Stimulated activated CD4-positive, alpha-beta T cell treated with anti-CD3 and anti-CD28 coated beads, Interleukin-1b, Interleukin-23, amount 100 ng/mL, for 1 hour (primary cell): ENCODE data around the gene NTM.
"Not testable (repeated sequence)": the region's sequence is repeated elsewhere in the genome, so short reads cannot be mapped to it uniquely, and the experiment has no call there.

Experiments
- DNase-seq, 2 donors: peaks; one replicate each; pipeline ENCODE4 v3.0.0-alpha.2; 2020; ENCODE audit warnings: low read depth in 2 of 2

The NTM gene

GRCh38 chr11:131463649-131464425 lies 93.4 kb downstream of the NTM start:
- no peak for DNase-seq

GRCh38 chr11:131464461-131464860 lies 94.0 kb downstream of the NTM start:
- DNase-seq, result no peak

- no peak for DNase-seq
These were observed 94.6 kb downstream of the NTM start for GRCh38 chr11:131465039-131465438.

DNA sequence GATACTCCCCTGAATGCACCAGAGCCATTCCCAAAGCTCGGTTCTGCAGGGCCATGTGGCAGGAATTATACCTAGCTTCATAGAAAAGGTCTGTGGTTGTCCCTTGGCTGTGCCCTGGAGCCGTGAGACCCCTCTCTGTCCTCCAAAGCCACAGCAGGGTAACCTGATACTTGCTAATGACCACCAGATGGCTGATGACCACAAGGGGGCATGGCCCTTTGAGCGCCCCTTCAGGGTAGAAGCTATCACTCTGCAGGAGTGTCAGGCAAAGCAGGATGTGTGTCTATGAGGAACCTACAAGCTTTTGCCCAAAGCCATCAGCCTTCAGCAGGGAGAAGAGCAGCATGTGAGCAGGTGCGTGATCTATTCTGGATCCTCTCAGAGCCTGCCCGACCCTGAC lies 95.3 kb downstream of the NTM start:
- no peak for DNase-seq

DNA sequence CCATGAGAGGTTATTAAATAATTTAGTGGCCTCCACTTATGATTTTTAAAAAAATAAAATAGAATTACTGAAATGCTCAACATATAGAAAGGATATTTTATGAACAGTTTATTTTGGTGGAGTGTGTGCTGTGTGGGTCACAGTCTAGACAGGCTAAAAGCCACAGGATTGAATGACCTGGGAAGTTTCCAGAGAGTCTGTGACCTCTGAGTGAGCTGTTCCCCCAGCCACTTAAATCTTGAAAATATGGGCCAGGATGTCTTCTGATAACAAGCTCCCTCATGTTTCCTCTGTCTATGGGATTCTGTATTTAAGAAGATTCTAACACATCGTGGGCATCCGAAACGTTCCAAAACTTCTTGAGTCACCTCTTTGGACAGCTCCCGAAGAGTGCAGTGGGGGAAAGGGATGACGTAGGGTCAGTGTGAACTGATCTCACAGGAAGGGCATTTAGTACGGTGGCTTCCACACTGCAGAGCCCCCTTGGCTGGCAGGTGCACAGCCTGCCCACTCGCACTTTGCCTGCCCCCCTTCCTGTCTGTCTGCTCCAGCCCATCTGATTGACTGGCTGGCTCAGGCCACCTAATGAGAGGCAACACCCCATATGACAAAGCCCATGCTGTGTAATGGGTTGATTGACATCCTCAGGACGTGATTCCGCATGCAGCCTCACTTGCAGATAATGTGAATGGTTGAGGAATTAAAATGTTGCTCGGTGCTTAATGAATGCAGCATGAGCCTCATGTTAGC lies 97.4 kb downstream of the NTM start:
- no peak for DNase-seq

GRCh38 chr11:131468565-131468964 lies 98.2 kb downstream of the NTM start:
- DNase-seq, result no peak

DNA sequence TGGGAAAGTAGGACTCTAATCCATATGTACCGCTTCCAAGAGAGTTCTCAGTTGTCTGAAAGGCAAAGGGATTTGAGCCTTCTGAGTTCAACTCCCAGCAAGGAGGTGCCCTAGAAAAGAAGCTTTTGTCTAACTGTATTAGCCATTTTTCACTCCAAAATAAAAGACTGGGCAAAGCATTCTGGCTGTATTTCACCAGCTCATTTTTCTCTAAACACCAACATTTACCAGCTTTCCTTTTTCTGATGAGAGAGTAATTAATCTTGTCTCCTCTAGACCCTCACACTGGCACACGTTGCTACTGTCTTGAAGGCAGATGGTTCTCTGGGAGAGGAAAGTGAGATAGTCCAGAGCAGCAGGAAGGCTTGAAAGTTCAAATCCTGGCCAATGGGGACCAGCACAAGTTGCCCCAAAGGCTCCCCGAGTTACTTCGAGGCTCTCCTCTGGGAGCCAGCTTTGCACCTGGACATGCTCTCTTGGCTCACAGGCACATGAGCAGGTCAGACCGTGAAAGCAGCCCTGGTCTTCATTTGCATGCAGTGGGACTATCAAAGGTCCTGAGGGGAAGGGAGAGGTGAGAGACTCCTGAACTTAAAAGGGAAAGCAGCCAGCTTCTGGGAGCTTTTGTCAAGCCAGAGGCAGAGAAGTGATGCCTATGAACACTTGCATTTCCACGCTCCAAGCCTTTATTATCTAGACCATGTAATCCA lies 100.0 kb downstream of the NTM start:
- no peak for DNase-seq

DNA sequence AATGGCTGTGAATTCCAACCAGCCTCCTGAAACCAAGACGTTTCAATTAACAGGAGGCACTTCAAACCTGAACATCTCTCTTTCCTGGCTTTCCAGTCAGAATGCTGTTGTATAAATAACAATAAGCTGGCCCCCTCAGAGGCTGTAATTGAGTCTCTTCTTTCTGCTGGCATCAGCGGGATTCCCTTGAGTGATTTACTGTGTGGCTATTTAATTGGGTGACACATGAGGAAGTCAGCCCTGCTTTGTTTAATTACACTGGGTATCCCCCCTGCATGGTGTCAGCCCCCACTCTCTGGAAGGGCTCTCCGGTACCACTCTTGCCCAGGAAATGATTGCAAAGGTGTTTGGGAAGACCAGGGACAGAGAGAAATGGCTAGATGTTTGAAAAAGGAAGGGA lies 101.6 kb downstream of the NTM start:
- DNase-seq, result no peak

GRCh38 chr11:131474947-131475346 lies 104.5 kb downstream of the NTM start:
- DNase-seq, result no peak

DNA sequence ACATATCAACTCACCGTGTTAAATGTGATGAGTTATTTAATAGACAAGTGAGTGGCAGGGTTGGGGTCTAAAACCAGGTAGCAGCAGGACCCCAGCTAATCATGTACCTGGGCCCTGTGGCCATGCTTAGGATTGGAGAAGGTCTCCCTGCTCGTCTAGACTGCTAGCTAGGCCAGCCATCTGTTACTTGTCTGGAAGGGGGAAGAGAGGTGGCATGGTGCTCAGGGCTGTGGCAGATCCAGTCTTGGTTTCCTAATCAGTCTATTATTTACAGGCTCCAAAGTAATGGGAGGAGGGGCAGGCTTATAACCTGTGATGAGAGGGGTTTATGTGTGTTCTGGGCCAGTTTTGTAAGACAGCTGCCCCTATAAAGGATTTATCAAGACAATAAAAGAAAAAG lies 105.9 kb downstream of the NTM start:
- DNase-seq, result no peak

DNA sequence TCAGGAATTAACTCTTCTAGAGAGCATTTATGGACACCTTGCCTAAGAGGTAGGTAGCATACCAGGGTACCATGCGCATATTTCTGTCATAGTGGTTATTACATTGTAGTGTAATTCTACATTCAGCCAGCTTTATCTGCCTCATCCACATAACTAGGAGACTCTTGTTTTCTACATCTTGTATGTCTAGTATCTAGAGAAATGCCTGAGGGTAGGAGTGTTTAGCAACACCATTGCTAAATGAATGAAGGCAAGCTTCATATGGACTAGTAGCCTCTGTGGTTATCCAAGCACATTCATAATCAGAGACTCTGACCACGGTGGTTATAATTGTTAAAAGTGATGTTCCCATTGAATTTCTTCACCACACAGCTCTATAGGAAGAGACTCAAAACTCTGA lies 107.9 kb downstream of the NTM start:
- no peak for DNase-seq

DNA sequence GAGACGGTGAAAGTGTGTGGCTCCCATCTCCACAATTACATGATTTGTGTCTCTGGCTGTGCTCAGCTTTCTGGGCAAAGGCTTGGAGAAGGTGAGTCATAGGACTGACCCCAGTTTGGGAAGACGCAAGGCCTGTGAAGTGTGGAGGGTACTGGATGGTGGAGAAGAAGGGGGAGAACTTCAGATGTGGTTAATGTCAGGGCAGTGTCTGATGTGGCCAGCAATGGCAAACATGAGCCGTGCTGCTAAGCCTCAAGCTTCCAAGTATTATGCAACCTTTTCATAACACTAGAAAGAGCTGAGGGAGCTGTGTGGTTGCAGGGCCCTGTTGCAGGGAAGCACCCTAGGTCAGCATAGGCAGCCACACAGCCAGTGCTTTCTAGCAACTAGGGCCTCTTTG lies 110.9 kb downstream of the NTM start:
- DNase-seq, result no peak

GRCh38 chr11:131481971-131482370 lies 111.6 kb downstream of the NTM start:
- no peak for DNase-seq

- DNase-seq, result no peak
These were observed 113.0 kb downstream of the NTM start for GRCh38 chr11:131483453-131483852.

DNA sequence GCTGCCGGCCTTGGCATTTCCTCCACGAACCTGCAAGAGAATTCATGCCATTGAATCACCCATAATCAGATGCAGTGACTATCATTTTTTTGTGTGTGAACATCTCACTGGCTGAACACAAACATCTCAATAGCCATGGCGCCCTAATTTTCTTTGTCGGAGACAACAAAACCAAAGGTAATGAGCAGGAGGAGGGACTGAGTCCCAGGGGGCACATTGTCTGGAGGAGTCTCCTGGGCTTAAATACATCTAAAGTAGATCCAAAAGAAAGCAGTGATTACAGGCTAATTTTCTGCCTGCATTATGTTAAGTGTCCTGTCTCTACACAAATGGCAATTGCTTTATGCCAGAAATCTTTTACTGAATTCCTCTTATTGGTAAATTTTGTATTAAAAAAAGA lies 113.5 kb downstream of the NTM start:
- DNase-seq, result no peak

GRCh38 chr11:131486100-131486499 lies 115.7 kb downstream of the NTM start:
- DNase-seq, result no peak

- no peak for DNase-seq
These were observed 116.7 kb downstream of the NTM start for GRCh38 chr11:131486937-131487635.

DNA sequence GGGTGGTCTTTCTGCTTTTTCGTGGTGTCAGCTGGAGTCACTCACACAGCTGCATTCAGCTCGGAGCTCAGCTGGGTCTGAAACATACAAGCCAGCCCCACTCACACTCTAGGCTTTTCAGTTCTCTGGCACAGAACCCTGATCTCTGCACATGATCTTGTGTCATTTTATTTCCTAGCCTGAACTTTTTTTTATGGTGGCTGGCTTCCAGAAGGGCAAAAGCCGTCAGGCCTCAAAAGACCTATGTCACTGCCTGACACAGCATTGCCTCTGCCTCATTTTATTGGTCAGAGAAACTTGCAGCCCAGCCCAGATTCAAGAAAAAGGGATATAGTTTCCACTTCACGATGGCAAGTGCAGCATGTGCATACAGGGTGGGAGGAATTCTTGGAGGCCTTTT lies 117.8 kb downstream of the NTM start:
- DNase-seq, result no peak

GRCh38 chr11:131491503-131491902 lies 121.1 kb downstream of the NTM start:
- DNase-seq, result no peak

GRCh38 chr11:131495423-131495822 lies 125.0 kb downstream of the NTM start:
- no peak for DNase-seq

DNA sequence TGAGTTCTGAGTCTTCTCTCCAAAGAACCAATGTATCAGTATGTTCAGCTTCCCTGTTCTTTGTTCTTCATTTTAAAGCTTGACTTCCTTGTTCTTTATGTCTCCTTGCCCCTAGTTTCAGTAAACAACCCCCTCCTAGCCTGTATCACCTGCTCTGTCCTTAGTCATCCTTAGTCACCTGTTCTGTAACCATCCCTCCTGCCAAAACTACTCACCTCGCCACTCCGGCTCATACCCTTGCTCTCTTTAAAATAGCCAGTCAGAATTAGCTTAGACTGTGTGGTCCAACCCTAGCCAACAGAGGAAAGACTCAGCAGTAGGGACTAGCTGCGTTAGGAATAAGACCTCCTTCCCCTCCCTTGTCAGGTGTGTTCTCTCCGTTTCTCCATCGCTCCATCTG lies 127.3 kb downstream of the NTM start:
- not testable (repeated sequence) for DNase-seq

DNA sequence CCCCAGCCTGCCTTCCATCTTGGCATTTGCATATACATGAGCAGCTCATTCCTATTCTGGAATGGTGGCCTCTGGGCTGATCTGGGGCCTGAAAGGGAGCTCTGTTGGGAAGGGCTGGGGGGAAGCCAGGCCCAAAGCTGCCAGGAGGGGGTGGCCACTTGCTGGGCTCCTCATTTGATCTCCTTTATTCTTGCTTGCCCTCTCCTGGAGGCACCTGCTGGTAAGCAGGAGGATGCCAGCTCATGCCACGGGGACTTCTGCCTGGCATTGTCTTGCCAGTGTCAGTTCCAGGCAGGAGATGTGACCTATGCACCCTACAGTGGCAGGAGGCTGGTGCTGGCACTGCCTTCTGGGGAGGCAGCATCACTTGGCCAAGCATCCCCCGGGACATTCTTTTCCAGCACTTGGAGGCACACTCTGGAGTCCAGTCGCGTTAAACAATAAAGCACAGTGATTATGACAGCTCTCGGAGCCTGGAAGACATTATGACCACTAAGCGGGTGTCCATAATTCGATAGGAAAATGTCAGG lies 128.3 kb downstream of the NTM start:
- no peak for DNase-seq
